Caco-2 (cell line): Measurements from ENCODE around the gene GPRIN3. TPM values are rescaled to one million over a fixed set of nuclear protein-coding genes. Genes with fewer than 3 reads are reported as not detected.

Source experiments
- BruUV-seq: library from RNA; stranded (reverse); fragments of 400-500 nt; replicated peaks from 2 replicates; lab custom pipeline; 2021; lab: Mats Ljungman, UMichigan
- CTCF ChIA-PET: fragments of 300-600 bp; sonication (Branson Sonifier 250); formaldehyde crosslinking; loops from one replicate; lab custom pipeline; 2022; ENCODE audit warnings: antibody characterized with exemption; lab: Charles Lee
- POLR2A ChIA-PET: fragments of 300-600 bp; sonication (Branson Sonifier 250); formaldehyde crosslinking; loops from one replicate; lab custom pipeline; 2022; ENCODE audit warnings: antibody characterized with exemption; lab: Charles Lee
- DNase-seq, 2 experiments: peaks; one replicate each; pipeline versions ENCODE4 v3.0.0 to v3.0.0-alpha.2; 2020 to 2022
- H3K27me3 ChIP-seq: replicated peaks from 2 replicates; pipeline ENCODE4 v1.6.0; 2011; ENCODE audit warnings: low read length; ENCODE audit not compliant: control insufficient read depth, insufficient read depth
- H3K36me3 ChIP-seq: 2 replicates; pipeline ENCODE4 v1.5.1; 2011; ENCODE audit warnings: low read length; ENCODE audit not compliant: control insufficient read depth, insufficient read depth
- H3K4me1 ChIP-seq: fragments of 250-450 bp; sonication (Bioruptor Pico); 2 replicates; pipeline ENCODE4 v1.5.1; 2020; ENCODE audit warnings: mild to moderate bottlenecking
- H3K4me3 ChIP-seq: 2 replicates; pipeline ENCODE4 v1.5.1; 2011; ENCODE audit warnings: low read depth, mild to moderate bottlenecking, control low read depth, low read length
- H3K9me3 ChIP-seq: fragments of 250-450 bp; sonication (Bioruptor Pico); 2 replicates; pipeline ENCODE4 v1.5.1; 2020; ENCODE audit warnings: mild to moderate bottlenecking, moderate library complexity
- H3K27ac Mint-ChIP-seq: one replicate; pipeline ENCODE4 v1.8.0; 2022; ENCODE audit warnings: mixed read lengths; ENCODE audit not compliant: unreplicated experiment
- H3K27me3 Mint-ChIP-seq: one replicate; pipeline ENCODE4 v1.8.0; 2022; ENCODE audit warnings: mixed read lengths; ENCODE audit not compliant: insufficient read depth, unreplicated experiment
- H3K36me3 Mint-ChIP-seq: one replicate; pipeline ENCODE4 v1.8.0; 2022; ENCODE audit warnings: mild to moderate bottlenecking, mixed read lengths; ENCODE audit not compliant: insufficient read depth, unreplicated experiment
- H3K4me1 Mint-ChIP-seq: one replicate; pipeline ENCODE4 v1.8.0; 2022; ENCODE audit warnings: low read depth, mixed read lengths; ENCODE audit not compliant: unreplicated experiment
- H3K4me3 Mint-ChIP-seq: one replicate; pipeline ENCODE4 v1.8.0; 2022; ENCODE audit warnings: mild to moderate bottlenecking, moderate library complexity, mixed read lengths; ENCODE audit not compliant: unreplicated experiment
- H3K9me3 Mint-ChIP-seq: one replicate; pipeline ENCODE4 v1.8.0; 2022; ENCODE audit warnings: mixed read lengths; ENCODE audit not compliant: unreplicated experiment
- CTCF ChIP-seq, 2 experiments: fragments of 200-600 bp in 1 of 2; IDR thresholded peaks; 1 replicate in 1 of 2; 2 replicates in 1 of 2; pipeline versions ENCODE4 v1.5.1 to v1.8.0; 2011 to 2022; ENCODE audit warnings: antibody characterized with exemption in 1 of 2, control low read depth in 1 of 2, inconsistent platforms in 1 of 2, low read depth in 1 of 2, low read length in 1 of 2, mild to moderate bottlenecking in 1 of 2, moderate library complexity in 1 of 2; ENCODE audit not compliant: insufficient read depth in 1 of 2, severe bottlenecking in 1 of 2, unreplicated experiment in 1 of 2
- intact Hi-C: fragments of 100-400 bp; cut with micrococcal nuclease; formaldehyde crosslinking; loops from one replicate; pipeline ENCODE4 v1.10.0; 2022; ENCODE audit not compliant: unreplicated experiment
- total RNA-seq: library from RNA; stranded (reverse); gene quantifications from 2 replicates; pipeline ENCODE4 v1.2.3, GENCODE V29; 2022

The GPRIN3 gene
- total RNA-seq, 1 experiment from 2014 or later: 0.02 TPM

GRCh38 chr4:89353514-89353913 lies 45.9 kb upstream of the GPRIN3 start:
- POLR2A ChIA-PET: no interaction called here

GRCh38 chr4:89352541-89352940 lies 44.9 kb upstream of the GPRIN3 start:
- intact Hi-C loops: no loop called here
- Mint-ChIP-seq H3K36me3 (no peaks in the 10 kb centered on the region), H3K4me3 (no peak overlapping the region), H3K27me3 (no peaks in the 10 kb centered on the region), H3K27ac (no peak overlapping the region), H3K9me3 (no peaks in the 10 kb centered on the region), H3K4me1 (no peaks in the 10 kb centered on the region)
- Histone ChIP-seq H3K27me3 (no peaks in the 10 kb centered on the region), H3K4me3 (no peak overlapping the region), H3K4me1 (no peaks in the 10 kb centered on the region), H3K9me3 (no peaks in the 10 kb centered on the region), H3K36me3 (no peaks in the 10 kb centered on the region)
- no peak for DNase-seq
- BruUV-seq: no TSS peak
- ChIA-PET CTCF (no interaction called here), POLR2A (no interaction called here)
- TF ChIP-seq CTCF (IDR thresholded peaks at IDR 0.05; ENCODE audit: insufficient read depth in 1 of 2, low read depth in 1 of 2, low read length in 1 of 2, severe bottlenecking in 1 of 2, unreplicated experiment in 1 of 2): no peak

More at GRCh38 chr4:89353514-89353913, 45.9 kb upstream of the GPRIN3 start:
- H3K9me3 ChIP-seq: no peaks in the 10 kb centered on the region
- no peak for TF ChIP-seq CTCF (IDR thresholded peaks at IDR 0.05; ENCODE audit: insufficient read depth in 1 of 2, low read depth in 1 of 2, low read length in 1 of 2, severe bottlenecking in 1 of 2, unreplicated experiment in 1 of 2)
- Mint-ChIP-seq H3K27me3 (no peaks in the 10 kb centered on the region), H3K27ac (no peak overlapping the region), H3K4me1 (no peaks in the 10 kb centered on the region), H3K4me3 (no peak overlapping the region), H3K36me3 (no peaks in the 10 kb centered on the region), H3K9me3 (no peaks in the 10 kb centered on the region)
- H3K36me3 ChIP-seq: no peaks in the 10 kb centered on the region
- intact Hi-C loops: no loop called here
- no peak overlapping the region for H3K4me3 ChIP-seq
- no peaks in the 10 kb centered on the region for H3K27me3 ChIP-seq
- CTCF ChIA-PET: no interaction called here
- no peak for DNase-seq
- no peaks in the 10 kb centered on the region for H3K4me1 ChIP-seq
- BruUV-seq: no TSS peak

GRCh38 chr4:89351201-89351600 lies 43.6 kb upstream of the GPRIN3 start:
- H3K27me3 Mint-ChIP-seq: no peaks in the 10 kb centered on the region
- ChIA-PET CTCF (no interaction called here), POLR2A (no interaction called here)
- no peak overlapping the region for H3K4me3 ChIP-seq
- intact Hi-C loops: no loop called here
- no peaks in the 10 kb centered on the region for H3K36me3 Mint-ChIP-seq
- DNase-seq: no peak
- H3K4me3 Mint-ChIP-seq: no peak overlapping the region
- no peaks in the 10 kb centered on the region for H3K36me3 ChIP-seq
- H3K4me1 Mint-ChIP-seq: no peaks in the 10 kb centered on the region
- no peak overlapping the region for H3K27ac Mint-ChIP-seq
- no peaks in the 10 kb centered on the region for H3K27me3 ChIP-seq
- BruUV-seq: no TSS peak
- no peaks in the 10 kb centered on the region for H3K4me1 ChIP-seq
- TF ChIP-seq CTCF (IDR thresholded peaks at IDR 0.05; ENCODE audit: insufficient read depth in 1 of 2, low read depth in 1 of 2, low read length in 1 of 2, severe bottlenecking in 1 of 2, unreplicated experiment in 1 of 2): no peak
- H3K9me3 Mint-ChIP-seq: no peaks in the 10 kb centered on the region
- no peaks in the 10 kb centered on the region for H3K9me3 ChIP-seq
